Calu3 (cell line): ENCODE results near the gene TMTC2. TPM values are rescaled to one million over a fixed set of nuclear protein-coding genes. Genes with fewer than 3 reads are reported as not detected.

Experiments
- BruUV-seq: library from RNA; stranded (reverse); fragments of 400-500 nt; replicated peaks from 2 replicates; lab custom pipeline; 2021; lab: Mats Ljungman, UMichigan
- CTCF ChIA-PET: fragments of 300-600 bp; sonication (Branson Sonifier 250); formaldehyde crosslinking; loops from one replicate; lab custom pipeline; 2022; ENCODE audit warnings: antibody characterized with exemption; lab: Charles Lee
- DNase-seq: peaks from one replicate; pipeline ENCODE4 v3.0.0; 2022
- H3K27ac Mint-ChIP-seq: one replicate; pipeline ENCODE4 v1.8.0; 2022; ENCODE audit warnings: mixed read lengths; ENCODE audit not compliant: unreplicated experiment
- H3K27me3 Mint-ChIP-seq: one replicate; pipeline ENCODE4 v1.8.0; 2022; ENCODE audit warnings: mixed read lengths; ENCODE audit not compliant: unreplicated experiment
- H3K36me3 Mint-ChIP-seq: one replicate; pipeline ENCODE4 v1.8.0; 2022; ENCODE audit warnings: mild to moderate bottlenecking, moderate library complexity, mixed read lengths; ENCODE audit not compliant: insufficient read depth, unreplicated experiment
- H3K4me1 Mint-ChIP-seq: one replicate; pipeline ENCODE4 v1.8.0; 2022; ENCODE audit warnings: mild to moderate bottlenecking, low read depth, mixed read lengths; ENCODE audit not compliant: unreplicated experiment
- H3K4me3 Mint-ChIP-seq: one replicate; pipeline ENCODE4 v1.8.0; 2022; ENCODE audit warnings: mild to moderate bottlenecking, low read depth, moderate library complexity, mixed read lengths; ENCODE audit not compliant: unreplicated experiment
- H3K9me3 Mint-ChIP-seq: one replicate; pipeline ENCODE4 v1.8.0; 2022; ENCODE audit warnings: low read depth, mixed read lengths; ENCODE audit not compliant: unreplicated experiment
- intact Hi-C: fragments of 100-400 bp; cut with micrococcal nuclease; formaldehyde crosslinking; loops from one replicate; pipeline ENCODE4 v1.10.0; 2022; ENCODE audit not compliant: unreplicated experiment
- total RNA-seq: library from RNA; stranded (reverse); gene quantifications from 2 replicates; pipeline ENCODE4 v1.2.3, GENCODE V29; 2022
- TF ChIP-seq, protein P1 (sequence below): fragments of 200-600 bp; IDR thresholded peaks from one replicate; pipeline ENCODE4 v1.8.0; 2022; ENCODE audit warnings: antibody characterized with exemption; ENCODE audit not compliant: unreplicated experiment

TMTC2 gene
- total RNA-seq, 1 experiment from 2014 or later, result 31.2 TPM

DNA sequence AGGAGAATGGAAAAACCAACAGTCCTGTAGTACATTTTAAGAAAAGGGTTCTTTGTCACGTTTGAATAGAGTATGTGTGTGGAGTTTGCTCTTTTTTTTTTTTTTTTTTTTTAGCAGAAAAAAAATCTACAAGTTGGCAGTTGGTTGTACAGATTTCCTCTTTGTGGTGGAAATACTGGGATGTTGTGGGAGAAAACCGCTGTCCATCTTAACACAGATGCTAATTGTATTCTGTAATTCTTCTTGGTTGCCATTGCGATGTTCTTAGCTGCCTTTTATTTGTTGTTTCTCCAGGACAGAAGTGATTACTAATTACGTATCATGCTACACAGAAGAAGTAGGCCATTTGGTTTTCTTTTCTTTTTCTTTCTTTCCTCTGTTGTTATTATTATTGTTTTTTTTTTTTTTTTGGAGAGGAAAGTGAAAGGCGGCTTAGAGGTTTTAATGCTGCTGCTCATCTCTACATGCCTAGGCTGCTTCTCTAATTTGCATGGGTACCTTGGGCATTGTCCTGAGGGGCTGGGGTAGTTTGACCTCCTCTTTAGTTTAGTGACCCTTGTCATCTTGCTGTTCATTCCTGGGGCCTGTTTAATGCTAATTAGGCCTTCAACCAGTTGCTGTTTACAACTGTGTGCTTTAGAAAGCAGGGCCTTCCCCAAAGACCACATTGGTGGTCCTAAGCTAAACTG lies 94.7 kb downstream of the TMTC2 start:
- DNase-seq, result no peak
- intact Hi-C loops, result no loop called here
- BruUV-seq, result no TSS peak
- H3K36me3 Mint-ChIP-seq, result no peaks in the 10 kb centered on the region
- H3K27me3 Mint-ChIP-seq, result no peaks in the 10 kb centered on the region
- no peak overlapping the region for H3K4me3 Mint-ChIP-seq
- H3K4me1 Mint-ChIP-seq, result peaks cover 8% of the 10 kb centered on the region
- H3K9me3 Mint-ChIP-seq, result no peaks in the 10 kb centered on the region
- CTCF ChIA-PET, result no interaction called here
- H3K27ac Mint-ChIP-seq, result no peak overlapping the region
- TF ChIP-seq, protein P1, sequence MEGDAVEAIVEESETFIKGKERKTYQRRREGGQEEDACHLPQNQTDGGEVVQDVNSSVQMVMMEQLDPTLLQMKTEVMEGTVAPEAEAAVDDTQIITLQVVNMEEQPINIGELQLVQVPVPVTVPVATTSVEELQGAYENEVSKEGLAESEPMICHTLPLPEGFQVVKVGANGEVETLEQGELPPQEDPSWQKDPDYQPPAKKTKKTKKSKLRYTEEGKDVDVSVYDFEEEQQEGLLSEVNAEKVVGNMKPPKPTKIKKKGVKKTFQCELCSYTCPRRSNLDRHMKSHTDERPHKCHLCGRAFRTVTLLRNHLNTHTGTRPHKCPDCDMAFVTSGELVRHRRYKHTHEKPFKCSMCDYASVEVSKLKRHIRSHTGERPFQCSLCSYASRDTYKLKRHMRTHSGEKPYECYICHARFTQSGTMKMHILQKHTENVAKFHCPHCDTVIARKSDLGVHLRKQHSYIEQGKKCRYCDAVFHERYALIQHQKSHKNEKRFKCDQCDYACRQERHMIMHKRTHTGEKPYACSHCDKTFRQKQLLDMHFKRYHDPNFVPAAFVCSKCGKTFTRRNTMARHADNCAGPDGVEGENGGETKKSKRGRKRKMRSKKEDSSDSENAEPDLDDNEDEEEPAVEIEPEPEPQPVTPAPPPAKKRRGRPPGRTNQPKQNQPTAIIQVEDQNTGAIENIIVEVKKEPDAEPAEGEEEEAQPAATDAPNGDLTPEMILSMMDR, result no peak

DNA sequence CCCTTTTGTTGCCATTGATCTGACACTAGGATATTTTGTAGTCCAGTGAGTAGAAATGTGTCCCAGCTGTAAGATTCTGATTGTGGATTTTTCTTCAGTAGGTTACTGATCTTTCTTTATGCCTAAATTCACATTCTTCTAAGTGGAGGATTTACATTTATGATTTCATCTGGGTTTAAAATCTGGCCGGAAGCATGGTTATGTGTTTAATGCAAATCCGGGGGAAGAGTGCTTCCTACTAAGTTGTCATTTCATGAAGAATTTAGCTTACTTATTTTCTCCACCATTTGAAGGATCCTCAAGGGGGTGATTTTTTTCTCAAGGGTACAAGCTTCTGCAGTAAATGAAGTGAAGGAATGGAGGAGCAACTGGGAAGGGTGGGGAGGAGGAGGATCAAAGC lies 96.7 kb downstream of the TMTC2 start:
- intact Hi-C loops, result no loop called here
- TF ChIP-seq, protein P1, result no peak
- no peak overlapping the region for H3K27ac Mint-ChIP-seq
- CTCF ChIA-PET, result no interaction called here
- no TSS peak for BruUV-seq
- H3K4me3 Mint-ChIP-seq, result no peak overlapping the region
- no peaks in the 10 kb centered on the region for H3K27me3 Mint-ChIP-seq
- no peaks in the 10 kb centered on the region for H3K9me3 Mint-ChIP-seq
- no peak for DNase-seq
- H3K36me3 Mint-ChIP-seq, result no peaks in the 10 kb centered on the region
- peaks cover 8% of the 10 kb centered on the region for H3K4me1 Mint-ChIP-seq

DNA sequence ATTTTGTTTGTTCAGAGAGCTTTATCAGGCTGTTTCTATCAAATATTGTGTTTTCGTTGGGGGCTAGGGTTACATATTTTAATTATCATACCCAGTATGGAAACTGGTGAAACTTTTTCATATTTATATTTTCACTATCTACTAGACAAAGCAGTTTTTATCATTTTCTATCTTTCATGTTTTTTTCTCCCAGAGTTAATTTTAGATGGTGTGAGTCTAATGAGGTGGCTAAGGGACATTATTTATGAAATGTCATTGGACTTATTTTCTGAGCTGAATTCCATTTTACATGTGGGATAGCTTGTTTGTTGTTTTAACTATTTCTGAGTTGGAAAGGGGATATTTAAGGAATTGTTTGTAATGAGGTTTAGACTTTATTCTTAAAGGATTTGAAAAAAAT lies 100.3 kb downstream of the TMTC2 start:
- Mint-ChIP-seq H3K4me1 (no peaks in the 10 kb centered on the region), H3K27ac (no peak overlapping the region), H3K4me3 (no peak overlapping the region), H3K27me3 (no peaks in the 10 kb centered on the region), H3K9me3 (no peaks in the 10 kb centered on the region), H3K36me3 (no peaks in the 10 kb centered on the region)
- intact Hi-C loops, result no loop called here
- no peak for DNase-seq
- CTCF ChIA-PET, result interaction anchor here (0.6 kb wide), 1 partner anchor 12 kb away, joined by 3 read pairs; no protein-coding TSS in a partner anchor
- TF ChIP-seq, protein P1, result no peak
- no TSS peak for BruUV-seq

DNA sequence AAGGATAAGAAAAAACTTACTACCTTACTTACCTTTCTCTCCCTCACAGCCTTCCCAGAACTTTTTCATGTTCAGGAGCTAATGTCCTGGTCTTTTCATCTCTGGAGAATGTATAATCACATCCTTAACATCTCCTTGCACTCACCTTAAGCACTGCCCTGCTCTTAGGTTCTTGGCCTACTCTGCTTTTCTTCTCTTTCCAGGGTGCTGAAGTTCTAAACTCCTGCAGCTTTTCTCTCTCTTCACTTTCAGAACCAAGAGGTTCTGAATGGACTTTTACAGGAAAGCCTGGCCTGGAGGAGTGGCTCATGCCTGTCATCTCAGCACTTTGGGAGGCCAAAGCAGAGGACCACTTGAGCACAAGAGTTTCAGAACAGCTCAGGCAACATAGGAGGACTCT lies 101.9 kb downstream of the TMTC2 start:
- H3K36me3 Mint-ChIP-seq, result no peaks in the 10 kb centered on the region
- intact Hi-C loops, result no loop called here
- no peak overlapping the region for H3K4me3 Mint-ChIP-seq
- H3K27me3 Mint-ChIP-seq, result no peaks in the 10 kb centered on the region
- DNase-seq, result no peak
- no peaks in the 10 kb centered on the region for H3K9me3 Mint-ChIP-seq
- TF ChIP-seq, protein P1, result no peak
- no TSS peak for BruUV-seq
- CTCF ChIA-PET, result interaction anchor here (0.6 kb wide), 1 partner anchor 12 kb away, joined by 5 read pairs; no protein-coding TSS in a partner anchor
- no peak overlapping the region for H3K27ac Mint-ChIP-seq
- no peaks in the 10 kb centered on the region for H3K4me1 Mint-ChIP-seq
